Astrocyte of the cerebellum (primary cell): ENCODE results near the gene C15orf62.
A peak's percentile ranks its signal among the peaks of the same experiment; 100 is the strongest.

Experiments
- DNase-seq: peaks from one replicate; pipeline ENCODE4 v3.0.0-alpha.2; 2011; ENCODE audit warnings: low read depth
- H3K4me3 ChIP-seq: 2 replicates; pipeline ENCODE4 v1.5.1; 2011; ENCODE audit warnings: mild to moderate bottlenecking, low read depth, low read length, moderate library complexity
- CTCF ChIP-seq: IDR thresholded peaks from 2 replicates; pipeline ENCODE4 v1.5.1; 2012; ENCODE audit warnings: low read length, low read depth, moderate library complexity, mild to moderate bottlenecking; ENCODE audit errors: missing control alignments
- in situ Hi-C: cut with HindIII; loops from 2 replicates; pipeline ENCODE4 v1.10.0; 2017; ENCODE audit warnings: low sequenced_read_pairs

C15orf62 gene

DNA sequence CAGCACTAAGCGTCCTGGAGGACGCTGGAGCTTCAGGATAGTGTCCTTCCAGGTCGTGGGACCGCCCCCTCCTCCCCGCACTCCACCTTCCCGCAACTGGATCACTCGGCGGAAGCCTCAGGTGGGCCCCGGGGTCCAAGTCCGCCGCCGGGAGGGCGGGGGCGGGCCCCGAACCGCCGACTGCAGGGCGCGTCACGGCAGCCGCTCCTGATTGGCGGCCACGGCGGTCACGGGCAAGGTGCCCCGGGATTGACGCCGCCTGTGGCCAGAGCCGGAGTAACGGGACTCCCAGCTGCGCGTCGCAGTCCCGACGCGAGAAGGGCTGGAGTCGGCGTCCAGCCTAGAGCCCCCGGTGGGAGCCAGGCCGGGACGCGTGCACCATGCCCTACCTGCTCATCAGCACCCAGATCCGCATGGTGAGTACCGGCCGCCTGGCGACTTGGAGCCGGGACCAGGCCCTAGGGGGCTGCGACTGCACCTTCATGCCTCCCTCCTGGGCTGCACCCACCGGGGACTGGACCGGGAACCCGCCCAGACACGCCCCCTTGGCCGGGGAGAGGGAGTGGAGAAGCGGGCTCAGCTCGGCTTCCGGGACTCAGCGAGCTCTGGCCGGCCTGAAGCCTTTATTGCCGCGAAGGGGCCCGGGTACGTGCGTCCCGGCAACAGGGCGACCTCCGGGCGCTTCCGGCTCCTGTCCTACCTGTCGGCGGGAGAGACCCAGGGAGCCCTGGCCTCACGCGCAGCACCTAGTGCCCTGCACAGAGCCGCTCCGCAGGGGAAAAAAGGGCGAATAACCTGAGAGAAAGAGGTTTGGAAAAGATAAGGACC is 5.8 kb upstream of the C15orf62 start, which contains the start of gene GCHFR:
Gene GCHFR, plus strand, starts transcription at position 268 of the 828 bp plus-strand sequence. Its CDS starts 113 bp downstream, at position 381.
- TF ChIP-seq CTCF: peak; percentile 4
- in situ Hi-C loops: no loop called here
- no peak for DNase-seq
- H3K4me3 ChIP-seq: peak within 1 kb of the TSS; percentile 31

GRCh38 chr15:40764629-40765103 is 5.1 kb upstream of the C15orf62 start:
- in situ Hi-C loops: no loop called here
- no peak for TF ChIP-seq CTCF
- no peak for DNase-seq

DNA sequence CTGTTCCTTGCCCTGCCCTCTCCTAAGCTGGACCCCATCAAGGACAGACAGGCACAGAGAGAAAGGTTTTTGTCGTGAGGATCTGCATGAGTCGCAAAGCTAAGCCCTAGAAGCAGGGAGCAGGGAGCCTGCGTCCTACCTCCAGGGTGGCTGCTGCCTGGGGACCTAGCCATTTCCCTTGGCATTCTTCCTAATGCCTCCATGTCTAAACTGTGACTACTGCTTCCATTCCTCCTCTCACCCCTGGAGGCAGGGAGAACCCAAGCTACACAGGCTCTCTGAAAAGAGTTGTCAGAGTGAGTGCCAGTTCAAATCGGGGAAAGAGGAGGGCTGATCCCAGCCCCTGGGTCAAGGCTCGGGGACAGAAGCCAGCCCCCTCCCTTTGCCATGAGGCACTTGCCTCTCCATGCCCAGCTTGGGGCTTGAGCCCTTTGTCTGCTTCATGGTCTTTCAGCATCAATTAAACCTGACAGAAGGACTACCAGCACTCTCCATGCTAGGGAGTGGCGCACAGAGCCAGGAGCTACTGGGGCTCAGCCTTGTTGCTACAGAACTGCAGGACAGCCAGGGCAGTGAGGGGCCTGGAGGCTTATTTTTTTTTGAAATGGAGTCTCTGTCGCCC is 3.5 kb upstream of the C15orf62 start:
- in situ Hi-C loops: no loop called here
- H3K4me3 ChIP-seq: no peak overlapping the region
- no peak for DNase-seq
- TF ChIP-seq CTCF: no peak

More at GRCh38 chr15:40764629-40765103, 5.1 kb upstream of the C15orf62 start:
- peak overlapping the region; percentile 31 for H3K4me3 ChIP-seq

GRCh38 chr15:40766906-40767837 is 2.6 kb upstream of the C15orf62 start:
- no peak for DNase-seq
- no peak overlapping the region for H3K4me3 ChIP-seq
- TF ChIP-seq CTCF: no peak
- in situ Hi-C loops: no loop called here

DNA sequence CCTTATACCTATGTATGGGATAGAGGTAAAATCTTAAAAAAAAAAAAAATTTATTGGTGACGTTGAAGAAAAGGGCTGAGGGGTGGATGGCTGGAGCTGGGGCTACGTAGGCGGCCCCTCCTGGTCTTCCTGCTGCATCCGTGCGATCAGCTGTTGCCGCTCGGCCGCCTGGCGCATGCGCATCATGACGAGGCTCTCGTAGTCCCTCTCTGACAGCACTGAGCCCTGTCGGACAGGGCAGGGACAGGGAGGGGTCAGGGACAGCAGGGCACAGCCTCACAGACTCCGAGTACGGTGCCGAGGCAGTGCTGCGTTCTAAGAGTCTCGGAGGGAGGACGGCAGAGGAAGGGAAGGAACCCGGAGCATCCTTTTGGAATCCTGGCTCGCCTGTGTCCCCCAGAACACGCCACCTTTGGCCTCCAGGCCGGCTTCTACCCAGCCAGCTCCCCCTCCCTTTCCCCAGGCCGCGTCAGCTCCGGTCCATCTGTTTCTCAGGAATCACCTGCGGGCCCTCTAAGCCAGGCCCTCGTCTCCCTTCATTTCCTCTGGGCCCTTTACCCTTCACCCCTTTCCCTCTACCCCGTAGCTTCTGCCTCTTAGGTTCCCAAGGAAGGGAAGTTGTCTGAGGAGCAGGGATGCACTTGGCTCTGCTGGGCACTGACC is 1.8 kb upstream of the C15orf62 start:
- H3K4me3 ChIP-seq: no peak overlapping the region
- in situ Hi-C loops: no loop called here
- TF ChIP-seq CTCF: no peak
- DNase-seq: no peak
